ENCODE measurements around the gene MCFD2.
"Not testable (repeated sequence)": the region's sequence is repeated elsewhere in the genome, so short reads cannot be mapped to it uniquely, and the experiment has no call there.

DNA sequence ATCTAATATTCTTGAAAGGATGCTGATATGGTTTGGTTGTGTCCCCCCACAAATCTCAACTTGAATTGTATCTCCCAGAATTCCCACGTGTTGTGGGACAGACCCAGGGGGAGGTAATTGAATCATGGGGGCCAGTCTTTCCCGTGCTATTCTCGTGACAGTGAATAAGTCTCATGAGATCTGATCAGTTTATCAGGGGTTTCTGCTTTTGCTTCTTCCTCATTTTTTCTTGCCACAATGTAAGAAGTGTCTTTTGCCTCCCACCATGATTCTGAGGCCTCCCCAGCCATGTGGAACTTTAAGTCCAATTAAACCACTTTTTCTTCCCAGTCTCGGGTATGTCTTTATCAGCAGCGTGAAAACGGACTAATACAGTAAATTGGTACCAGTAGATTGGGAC is 12.6 kb downstream of the MCFD2 start:
- TF ChIP-seq, protein P1, sequence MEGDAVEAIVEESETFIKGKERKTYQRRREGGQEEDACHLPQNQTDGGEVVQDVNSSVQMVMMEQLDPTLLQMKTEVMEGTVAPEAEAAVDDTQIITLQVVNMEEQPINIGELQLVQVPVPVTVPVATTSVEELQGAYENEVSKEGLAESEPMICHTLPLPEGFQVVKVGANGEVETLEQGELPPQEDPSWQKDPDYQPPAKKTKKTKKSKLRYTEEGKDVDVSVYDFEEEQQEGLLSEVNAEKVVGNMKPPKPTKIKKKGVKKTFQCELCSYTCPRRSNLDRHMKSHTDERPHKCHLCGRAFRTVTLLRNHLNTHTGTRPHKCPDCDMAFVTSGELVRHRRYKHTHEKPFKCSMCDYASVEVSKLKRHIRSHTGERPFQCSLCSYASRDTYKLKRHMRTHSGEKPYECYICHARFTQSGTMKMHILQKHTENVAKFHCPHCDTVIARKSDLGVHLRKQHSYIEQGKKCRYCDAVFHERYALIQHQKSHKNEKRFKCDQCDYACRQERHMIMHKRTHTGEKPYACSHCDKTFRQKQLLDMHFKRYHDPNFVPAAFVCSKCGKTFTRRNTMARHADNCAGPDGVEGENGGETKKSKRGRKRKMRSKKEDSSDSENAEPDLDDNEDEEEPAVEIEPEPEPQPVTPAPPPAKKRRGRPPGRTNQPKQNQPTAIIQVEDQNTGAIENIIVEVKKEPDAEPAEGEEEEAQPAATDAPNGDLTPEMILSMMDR (IDR thresholded peaks at IDR 0.05) = not testable (repeated sequence)
- TF ChIP-seq POLR2A (IDR thresholded peaks at IDR 0.05; ENCODE audit: low read depth) = not testable (repeated sequence)
